Stimulated activated CD8-positive, alpha-beta memory T cell treated with anti-CD3 and anti-CD28 coated beads, Interleukin-12 subunit alpha, Interleukin-12 subunit beta, amount 100 ng/mL, for 1 hour (primary cell): ENCODE measurements around the gene TTC12.

Experiments
- DNase-seq: peaks from one replicate; pipeline ENCODE4 v3.0.0-alpha.2; 2020; ENCODE audit warnings: low read depth

Gene TTC12

DNA sequence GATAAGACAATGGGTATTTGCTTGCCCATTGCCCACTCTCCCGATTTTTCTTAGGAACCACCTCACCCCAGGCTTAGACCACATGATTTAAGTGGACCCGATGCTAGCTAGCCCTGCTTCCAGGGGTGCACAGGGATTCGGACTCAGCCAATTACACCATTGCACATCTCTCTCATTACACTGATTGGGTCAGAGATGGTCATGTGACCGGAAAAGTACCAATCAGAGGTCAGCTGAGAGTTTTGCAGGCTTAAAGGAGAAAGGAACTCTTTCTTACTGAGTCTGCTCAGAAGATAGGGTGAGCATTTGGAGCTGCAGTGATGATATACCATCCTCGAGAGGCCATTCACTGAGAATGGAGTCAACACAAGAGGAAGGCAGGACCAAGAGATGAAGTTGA is 61.0 kb downstream of the TTC12 start:
- no peak for DNase-seq

DNA sequence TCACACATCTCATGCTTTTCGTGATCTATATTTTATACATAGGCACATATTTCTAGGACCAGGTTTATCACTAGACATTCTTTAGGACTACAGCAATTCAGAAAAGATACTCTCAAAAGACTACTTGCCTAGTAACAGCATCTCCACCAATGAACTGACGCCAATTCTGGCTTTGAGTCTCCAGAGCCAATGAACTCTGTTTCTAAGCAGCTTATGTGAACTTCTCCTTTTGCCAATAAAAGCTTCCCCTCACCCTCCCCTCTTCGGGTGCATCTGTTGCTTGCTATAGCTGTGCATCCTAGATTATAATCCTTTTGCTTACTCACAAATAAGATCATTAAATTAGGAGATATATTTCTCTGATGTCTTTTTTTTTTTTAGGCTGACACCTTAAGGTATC is 61.8 kb downstream of the TTC12 start:
- DNase-seq, result no peak

DNA sequence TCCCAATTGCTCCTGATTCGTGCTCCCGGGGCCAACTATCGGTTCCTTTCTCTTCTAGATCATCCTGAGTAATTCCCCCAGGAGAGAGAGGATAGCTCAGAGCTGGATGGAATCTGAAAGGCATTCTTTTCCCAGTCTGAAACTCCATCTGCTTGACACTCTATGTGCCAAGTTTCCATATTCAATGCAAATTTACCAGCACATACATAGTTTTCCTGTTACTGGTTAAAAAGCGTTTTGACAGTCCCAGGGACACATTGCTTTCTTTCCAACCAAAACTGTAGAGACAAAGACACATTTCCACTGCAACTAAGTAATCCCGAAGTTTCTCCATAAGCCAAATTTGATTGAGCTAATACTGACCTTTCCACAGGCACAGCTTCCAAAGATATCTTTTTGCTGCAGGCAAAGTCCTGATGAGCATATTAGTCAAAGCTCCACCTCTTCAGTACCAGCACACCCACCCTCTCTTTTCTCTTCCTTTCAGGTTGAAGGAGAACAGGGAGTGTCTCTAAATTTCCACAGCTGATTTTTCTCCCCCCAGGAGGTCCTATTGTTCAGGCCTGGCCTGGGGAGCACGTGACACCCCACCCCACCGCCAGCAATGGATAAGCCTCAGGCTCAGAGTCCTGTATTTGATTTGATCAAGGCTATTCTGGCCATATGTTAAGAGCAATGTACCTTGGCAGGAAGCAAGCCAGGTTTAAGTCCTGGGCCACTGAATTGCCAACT is 63.5 kb downstream of the TTC12 start:
- no peak for DNase-seq

DNA sequence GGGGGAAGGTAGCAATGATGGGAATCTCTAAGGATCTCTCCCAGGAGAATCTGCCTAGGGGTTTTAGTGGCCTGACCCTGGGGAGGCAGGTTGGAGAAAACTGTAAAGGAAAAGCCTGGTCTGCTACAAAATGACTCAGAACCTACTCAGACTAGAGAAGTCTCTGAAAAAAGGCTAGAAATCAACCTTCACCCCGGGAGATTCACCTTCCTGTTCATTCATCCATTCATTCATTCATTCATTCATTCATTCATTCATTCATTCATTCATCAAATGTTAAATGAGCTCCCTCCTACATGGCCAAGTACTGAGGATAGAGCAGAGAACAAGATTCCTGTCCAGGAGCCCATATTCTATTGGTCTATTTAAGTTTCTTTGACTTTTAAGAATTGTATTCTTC is 64.3 kb downstream of the TTC12 start:
- DNase-seq, result no peak

DNA sequence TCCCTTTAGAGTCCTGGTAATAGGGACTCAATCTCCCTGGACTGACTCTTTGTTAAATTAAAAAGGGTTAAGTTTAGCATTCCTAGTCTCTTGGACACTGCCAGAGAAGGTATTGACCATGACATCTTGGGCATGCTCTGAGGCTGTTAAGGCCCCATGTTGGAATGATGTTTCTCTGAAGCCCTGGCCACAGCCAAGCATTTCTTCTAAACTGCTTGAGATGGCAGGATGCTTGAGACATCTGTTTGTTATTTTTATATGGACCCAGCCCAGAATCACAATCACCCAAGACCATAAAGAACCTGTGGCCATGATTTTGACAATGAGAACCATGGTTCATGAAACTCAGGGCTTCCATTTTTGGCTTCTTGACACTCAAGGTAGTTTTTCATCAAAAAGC is 67.7 kb downstream of the TTC12 start:
- DNase-seq, result no peak

DNA sequence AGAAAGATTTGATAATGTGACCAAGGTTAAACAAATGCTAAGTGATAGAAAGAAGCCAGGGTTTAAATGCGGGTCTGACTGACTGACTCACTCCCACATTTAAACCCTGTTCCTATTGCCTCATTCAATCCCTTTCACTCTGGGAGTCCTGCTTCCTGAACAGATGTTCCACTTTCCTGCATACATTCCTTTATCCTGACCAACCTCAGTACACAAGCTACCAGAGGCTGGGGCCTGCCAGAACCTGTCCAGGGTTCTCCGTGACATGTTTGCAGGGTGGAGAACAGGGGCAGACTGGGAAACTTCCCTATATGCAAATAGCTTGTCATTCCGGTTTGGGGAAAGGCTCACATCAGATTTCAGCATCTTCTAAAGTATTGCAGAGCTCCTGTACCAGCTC is 70.2 kb downstream of the TTC12 start:
- DNase-seq, result no peak

DNA sequence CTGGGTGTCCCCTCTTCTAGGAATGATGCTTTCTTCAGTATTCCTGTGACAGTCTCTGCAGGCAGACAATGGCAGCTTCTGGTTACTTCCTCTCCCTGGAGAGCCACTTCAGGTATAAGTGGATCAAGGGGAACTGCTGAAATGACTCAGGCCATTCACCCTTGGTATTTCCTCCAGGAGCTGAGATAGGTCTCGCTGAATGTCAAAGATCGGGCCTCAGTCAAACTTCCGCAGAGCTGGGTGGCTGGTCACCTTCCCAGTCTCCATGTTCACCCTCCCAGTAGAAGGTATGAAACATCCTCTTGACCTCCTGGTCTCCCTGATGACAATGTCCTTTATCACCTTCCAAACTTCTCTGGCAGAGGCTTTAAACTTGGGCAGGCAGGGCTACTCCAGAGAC is 71.4 kb downstream of the TTC12 start:
- no peak for DNase-seq

DNA sequence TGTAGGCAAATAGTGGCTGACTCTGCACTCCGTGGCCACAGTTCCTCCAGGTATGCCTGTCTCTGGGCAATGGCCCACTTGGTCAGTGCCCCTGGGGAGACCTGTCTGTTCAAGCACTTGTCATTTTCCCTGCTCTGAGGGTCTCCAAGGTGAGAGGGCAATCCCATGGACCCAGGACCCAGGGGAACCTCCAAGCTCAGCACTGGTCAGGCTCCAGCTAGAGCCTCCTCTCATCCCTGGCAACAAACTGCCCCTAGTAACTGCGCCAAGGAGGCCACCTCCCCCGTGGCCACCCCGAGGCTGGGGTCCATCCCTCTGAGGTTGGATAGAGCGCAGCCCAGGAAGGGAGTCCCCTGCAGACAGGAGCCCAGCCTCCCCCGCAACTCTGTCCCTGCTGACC is 72.5 kb downstream of the TTC12 start:
- DNase-seq, result no peak

DNA sequence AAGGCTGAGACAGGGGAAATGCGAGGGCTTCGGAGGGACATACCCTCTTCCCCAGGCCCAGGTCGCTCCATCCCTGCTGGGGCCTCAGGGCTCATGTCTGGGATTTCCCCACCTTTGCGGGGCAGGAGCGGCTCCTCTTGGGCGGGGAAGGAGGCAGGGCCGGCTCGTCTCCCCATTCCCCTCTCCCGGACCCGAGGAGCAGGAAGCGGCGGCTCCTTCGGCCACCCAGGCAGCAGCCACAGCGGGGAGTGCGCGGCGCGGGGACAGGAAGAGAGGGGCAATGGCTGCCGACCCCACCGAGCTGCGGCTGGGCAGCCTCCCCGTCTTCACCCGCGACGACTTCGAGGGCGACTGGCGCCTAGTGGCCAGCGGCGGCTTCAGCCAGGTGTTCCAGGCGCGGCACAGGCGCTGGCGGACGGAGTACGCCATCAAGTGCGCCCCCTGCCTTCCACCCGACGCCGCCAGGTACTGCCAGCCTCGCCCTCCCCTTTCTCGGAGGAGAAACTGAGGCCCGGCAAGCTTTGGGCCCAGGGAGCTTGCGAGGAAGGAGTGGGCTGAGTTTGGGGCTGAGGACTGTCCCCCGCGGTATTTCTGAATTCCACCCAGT is 73.3 kb downstream of the TTC12 start, which contains the start of gene ANKK1:
Gene ANKK1 (plus strand): TSS at position 175 of the 607 bp plus-strand sequence. CDS start 106 bp downstream, at position 281.
- no peak for DNase-seq

DNA sequence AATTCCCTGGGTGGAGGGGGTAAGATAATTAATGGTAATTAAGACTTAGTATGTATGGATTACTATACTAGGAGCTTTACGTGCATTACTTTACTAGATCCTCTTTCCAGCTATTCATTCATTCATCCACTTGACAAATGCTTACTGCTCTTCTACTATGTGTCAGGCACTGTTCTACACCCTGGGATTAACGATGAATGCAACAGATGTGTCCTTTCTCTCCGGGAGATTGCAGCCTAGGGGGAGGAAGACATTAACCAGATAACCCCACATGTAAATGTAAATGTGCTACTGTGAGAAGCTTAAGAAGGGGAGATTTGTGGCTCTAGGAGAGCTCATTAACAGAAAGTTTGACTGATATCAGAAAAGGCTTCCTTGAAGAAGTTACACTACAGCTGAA is 74.9 kb downstream of the TTC12 start:
- DNase-seq, result no peak

DNA sequence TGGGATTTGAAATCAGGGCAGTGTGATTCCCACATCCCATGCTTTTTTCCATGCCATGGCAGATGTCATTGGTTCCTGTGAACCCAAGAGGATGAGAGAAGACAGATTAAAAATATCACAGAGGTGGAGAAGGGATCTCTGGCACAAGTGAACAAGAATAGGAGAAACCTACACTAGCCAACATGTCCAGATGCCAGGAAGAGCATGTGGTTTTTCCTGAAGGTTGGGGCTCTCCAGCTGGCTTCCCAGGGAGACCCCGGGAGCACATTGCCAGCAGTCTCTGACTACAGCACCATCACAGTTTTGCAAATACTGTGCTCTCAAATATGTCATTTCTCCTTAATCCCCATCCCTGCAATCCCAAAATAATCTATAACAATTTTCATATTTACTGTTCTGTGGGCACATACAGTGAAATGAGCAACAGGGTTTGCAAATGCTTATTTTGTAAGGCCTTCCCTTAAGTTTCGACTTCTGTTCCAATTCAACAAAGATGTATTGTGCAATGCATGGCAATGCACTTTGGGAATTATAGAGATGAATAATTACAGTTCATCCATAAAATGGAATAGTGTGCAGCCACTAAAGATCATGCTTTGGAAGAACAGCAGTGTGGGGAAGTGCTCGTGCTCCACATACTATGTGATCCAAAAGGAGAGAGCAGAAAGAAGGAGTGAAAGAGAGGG is 78.0 kb downstream of the TTC12 start:
- no peak for DNase-seq

DNA sequence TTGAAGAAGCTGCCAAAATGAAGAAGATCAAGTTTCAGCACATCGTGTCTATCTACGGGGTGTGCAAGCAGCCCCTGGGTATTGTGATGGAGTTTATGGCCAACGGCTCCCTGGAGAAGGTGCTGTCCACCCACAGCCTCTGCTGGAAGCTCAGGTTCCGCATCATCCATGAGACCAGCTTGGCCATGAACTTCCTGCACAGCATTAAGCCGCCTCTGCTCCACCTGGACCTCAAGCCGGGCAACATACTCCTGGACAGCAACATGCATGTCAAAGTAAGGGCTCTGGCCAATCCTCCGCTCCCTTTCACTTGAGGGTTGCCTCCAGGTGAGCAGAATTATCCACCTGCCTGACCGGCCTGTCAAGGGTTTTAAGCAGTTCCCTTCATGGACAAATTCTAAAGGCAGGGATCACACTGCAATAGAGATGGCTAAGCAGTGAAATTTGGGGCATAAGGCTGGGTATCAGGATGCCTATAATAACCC is 79.2 kb downstream of the TTC12 start:
- DNase-seq, result no peak

DNA sequence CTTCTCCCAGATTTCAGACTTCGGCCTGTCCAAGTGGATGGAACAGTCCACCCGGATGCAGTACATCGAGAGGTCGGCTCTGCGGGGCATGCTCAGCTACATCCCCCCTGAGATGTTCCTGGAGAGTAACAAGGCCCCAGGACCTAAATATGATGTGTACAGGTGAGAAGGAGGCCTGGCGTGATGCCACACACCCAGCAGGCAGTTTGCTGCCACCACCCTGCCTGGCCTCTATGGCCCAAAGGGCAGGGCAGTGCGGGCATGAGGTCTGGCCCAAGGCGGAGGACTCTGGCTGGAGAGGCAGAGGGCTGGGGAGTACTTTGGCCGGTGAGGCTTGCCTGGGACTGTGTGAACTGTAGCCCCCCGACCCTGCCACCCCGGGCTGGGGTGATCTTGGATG is 80.5 kb downstream of the TTC12 start:
- DNase-seq, result no peak

DNA sequence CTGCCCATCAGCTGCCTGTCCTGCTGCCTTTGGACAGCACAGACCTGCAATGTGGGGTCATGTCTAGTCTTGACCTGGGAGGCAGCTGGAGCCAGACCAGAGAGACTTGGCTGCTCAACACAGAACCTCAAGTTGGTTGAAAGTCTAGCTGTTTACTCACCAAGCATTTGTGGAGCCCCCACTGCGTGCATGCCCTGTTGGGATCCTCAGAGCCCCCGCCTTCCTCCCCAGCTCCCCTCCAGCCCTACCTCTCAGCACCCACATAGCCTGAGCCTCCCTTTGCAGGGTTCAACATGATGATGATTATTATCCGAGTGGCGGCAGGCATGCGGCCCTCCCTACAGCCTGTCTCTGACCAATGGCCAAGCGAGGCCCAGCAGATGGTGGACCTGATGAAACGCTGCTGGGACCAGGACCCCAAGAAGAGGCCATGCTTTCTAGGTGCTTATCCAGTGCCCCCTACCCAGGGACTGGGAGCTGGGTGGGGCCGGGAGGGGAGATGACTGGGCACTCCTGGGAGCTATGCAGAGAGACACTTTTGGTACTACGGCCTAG is 81.5 kb downstream of the TTC12 start:
- DNase-seq, result no peak

DNA sequence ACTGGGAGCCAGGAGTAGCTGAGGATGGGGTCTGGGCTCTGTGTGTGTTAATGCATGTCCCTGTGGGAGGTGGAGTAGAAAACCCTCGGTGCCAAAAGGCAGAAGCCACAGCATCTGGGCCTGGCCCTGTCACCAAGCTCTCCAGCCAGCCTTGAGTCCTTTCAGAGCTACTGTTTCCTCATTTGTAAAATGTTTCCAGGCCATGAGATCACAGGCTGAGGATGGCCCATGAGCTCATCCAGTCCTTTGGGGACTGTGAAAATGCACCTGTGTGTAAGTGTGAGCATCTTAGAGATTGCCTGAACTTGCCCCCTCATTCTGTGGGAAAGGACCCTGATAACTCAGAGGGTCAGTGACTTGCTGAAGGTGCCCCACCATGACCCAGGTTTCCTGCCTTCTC is 82.3 kb downstream of the TTC12 start:
- DNase-seq, result no peak

DNA sequence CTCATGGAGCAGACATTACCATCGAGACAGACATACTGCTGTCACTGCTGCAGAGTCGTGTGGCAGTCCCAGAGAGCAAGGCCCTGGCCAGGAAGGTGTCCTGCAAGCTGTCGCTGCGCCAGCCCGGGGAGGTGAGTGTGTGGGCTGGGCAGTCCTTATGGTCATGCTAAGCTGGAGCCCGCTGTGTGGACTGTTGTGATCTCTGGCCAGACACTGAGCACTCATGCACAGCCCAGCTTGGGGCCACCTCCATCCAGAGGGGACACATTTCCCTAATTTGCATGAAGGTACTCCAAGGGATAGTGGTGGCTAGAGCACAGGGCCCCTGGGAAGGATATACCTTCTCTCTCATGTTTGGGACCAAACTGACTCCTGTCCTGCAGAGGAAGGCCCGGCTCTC is 82.8 kb downstream of the TTC12 start:
- DNase-seq, result no peak

DNA sequence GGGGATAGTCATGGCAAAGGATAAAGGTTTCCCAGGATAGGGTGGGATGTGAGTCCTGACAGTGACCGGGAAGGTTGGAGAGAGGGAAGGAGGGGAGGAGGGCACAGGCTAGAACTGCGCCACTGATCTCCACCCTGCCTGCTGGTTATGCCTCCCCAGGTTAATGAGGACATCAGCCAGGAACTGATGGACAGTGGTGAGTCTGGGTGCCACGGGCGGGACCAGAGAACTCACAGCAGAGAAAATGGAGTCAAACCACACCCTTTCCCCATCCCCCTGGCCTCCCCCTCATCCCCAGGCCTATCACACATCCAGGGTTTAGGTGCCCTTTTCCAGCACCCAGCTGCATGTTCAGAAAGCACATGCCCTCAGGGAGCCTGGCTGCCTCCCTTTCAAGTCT is 83.4 kb downstream of the TTC12 start:
- no peak for DNase-seq

DNA sequence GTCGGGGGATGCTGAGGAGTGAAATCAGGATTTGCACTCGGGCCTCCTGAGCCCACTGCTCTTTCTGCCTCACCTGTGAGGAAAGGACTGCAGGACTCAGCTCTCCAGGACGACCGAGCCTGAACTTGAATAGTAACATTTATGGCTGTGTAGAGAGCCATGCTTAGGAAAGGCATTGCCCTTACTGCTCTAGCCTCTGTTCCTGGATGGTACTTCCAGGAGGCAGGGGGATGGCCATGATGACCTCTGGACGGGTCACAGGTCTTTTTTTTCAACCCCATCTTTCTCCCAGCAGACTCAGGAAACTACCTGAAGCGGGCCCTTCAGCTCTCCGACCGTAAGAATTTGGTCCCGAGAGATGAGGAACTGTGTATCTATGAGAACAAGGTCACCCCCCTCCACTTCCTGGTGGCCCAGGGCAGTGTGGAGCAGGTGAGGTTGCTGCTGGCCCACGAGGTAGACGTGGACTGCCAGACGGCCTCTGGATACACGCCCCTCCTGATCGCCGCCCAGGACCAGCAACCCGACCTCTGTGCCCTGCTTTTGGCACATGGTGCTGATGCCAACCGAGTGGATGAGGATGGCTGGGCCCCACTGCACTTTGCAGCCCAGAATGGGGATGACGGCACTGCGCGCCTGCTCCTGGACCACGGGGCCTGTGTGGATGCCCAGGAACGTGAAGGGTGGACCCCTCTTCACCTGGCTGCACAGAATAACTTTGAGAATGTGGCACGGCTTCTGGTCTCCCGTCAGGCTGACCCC is 84.5 kb downstream of the TTC12 start:
- DNase-seq, result no peak

DNA sequence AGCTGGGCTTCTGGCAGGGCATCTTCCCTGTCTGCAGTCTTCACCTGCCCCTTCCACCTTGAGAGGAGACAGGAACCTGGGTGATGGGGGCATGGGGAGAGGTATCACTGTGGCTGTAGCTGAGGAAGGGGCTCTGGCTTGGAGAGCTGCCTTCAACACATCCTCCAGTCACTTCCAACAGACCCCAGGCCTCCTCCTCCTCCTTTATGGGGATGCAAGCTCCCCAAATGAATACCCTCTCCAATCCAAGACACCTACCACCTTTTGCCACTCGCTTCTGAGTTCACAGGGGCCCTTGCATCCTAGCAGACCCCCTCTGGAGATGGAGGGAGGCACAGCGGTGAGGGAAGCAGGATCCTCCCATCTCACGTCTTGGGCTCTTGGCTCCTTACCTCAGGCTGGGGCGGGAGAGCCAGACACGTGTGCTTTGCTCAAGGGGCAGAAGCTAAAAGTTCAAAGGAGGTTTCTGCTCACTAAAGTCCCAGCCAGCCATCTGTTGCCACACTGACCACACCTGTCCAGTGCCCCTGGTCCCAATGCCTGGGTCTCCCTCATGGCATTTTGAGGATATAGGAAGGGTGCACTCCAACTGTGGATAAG is 86.3 kb downstream of the TTC12 start:
- no peak for DNase-seq

DNA sequence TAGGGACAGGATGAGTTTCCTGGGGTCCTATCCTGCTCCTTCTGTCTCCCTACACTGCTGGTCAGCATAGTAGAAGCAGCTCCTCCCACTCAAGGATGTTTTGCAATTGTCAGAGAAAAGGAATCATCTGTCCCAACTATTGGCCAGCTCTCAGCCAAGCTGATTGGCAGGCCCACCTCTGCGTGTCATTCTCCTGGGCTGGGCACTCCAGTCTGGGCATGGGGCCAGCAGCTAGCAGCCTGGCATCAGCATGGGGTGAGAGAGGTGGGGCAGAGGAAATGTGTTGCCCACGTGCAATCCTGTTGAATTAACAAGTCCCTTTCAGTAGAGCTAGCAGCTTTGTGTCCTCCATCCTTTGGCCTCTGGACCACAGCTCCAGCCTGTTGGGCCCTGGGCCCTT is 87.3 kb downstream of the TTC12 start:
- DNase-seq, result no peak

DNA sequence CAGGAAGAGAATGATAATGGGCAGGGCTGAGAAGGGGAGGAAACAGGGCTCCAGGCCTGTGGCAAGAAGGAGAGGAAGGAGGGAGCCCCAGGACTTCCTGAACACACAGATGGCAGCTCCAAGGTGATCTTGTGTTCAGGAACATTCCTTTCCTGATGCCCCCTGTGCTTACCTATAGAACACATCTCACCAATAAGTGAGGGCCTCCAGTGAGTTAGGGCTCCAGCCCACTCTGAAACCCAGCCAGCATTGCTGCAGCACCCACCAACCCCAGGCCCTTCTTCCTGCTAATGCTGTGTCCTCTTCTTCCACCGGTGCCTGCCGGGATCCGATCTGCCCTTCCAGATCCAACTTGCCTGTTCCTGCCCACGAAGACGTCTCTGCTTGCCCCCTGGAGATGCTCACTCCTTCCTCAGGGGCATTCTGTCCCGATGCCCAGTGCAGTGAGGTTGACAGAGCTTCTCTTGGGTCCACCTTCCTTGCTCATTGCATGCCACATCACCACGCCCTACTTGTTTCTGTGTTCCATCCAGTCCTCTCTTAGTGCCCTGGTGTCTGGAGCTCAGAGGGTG is 90.6 kb downstream of the TTC12 start:
- no peak for DNase-seq
